Measurements from ENCODE around the gene MAD1L1. TPM values are rescaled to one million over a fixed set of nuclear protein-coding genes. Genes with fewer than 3 reads are reported as not detected.

Gene MAD1L1
- total RNA-seq, 1 experiment from 2014 or later, result 38.5 TPM

DNA sequence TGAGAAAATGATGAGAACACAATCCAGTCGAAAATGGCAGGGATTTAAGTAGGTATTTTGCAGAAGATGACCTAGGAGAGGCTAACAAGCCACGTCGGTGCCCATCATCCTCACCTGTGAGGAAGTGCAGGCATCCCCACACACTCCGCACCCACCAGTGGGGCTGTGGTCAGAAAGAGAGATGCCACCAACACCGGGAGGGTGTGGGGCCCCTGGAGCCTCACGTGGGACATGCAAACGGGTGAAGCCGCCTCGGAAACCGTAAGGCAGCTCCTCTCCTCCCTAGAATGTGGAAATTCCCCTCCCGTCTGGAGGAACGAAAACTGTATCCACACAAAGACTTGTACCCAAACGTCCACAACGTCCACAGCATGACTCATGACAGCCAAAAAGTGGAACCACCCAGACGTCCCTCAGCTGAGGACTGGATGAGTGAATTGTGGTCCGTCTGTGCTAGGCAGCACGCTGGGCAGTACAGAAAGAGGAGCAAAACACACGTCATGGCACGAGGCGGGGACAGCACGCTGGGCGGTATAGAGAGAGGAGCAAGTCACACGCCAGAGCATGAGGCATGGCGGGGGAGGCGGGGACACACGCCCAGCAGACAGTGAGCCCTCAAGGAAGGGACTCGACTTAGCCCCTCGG is 316.7 kb downstream of the MAD1L1 start:
- H3K9me3 ChIP-seq (ENCODE audit: control insufficient read depth in 1 of 2, insufficient read depth in 1 of 2, low read depth in 1 of 2, low read length in 2 of 2), result no peaks in the 10 kb centered on the region
- TF ChIP-seq JUND (IDR thresholded peaks at IDR 0.05) (no peak), EZH2phosphoT487 (IDR thresholded peaks at IDR 0.05; ENCODE audit: borderline replicate concordance) (no peak)
- ChIA-PET POLR2A (no interaction called here), RAD21 (ENCODE audit: low non-redundant PET in 1 of 2, low total read pairs in 2 of 2, uncharacterized antibody in 2 of 2, unreplicated experiment in 2 of 2) (no interaction called here), CTCF (no interaction called here)
- H3K27ac ChIP-seq (ENCODE audit: low read depth, low read length), result no peak overlapping the region
- no peaks in the 10 kb centered on the region for H3K4me1 ChIP-seq (ENCODE audit: control insufficient read depth in 1 of 2, insufficient read depth in 2 of 2, low read length in 2 of 2)
- H3K4me3 ChIP-seq (replicated peaks in 1 of 2; ENCODE audit: low read depth in 1 of 2, low read length in 2 of 2), result no peak overlapping the region
- no peaks in the 10 kb centered on the region for H4K20me1 ChIP-seq (ENCODE audit: insufficient read depth)
- no peaks in the 10 kb centered on the region for H3K27me3 ChIP-seq (ENCODE audit: insufficient read depth, low read length)
- no peak overlapping the region for H3K4me2 ChIP-seq (ENCODE audit: low read length)
- no peak for DNase-seq (ENCODE audit: low read depth, low spot score)
- no peak overlapping the region for H2AFZ ChIP-seq (ENCODE audit: low read depth, low read length, poor library complexity, severe bottlenecking)
- no peak overlapping the region for H3K9ac ChIP-seq (ENCODE audit: low read length)
- H3K9me2 ChIP-seq (ENCODE audit: insufficient read depth), result no peaks in the 10 kb centered on the region
- intact Hi-C loops (cut with micrococcal nuclease), result no loop called here
- no TSS peak for BruUV-seq (replicated peaks)
- ATAC-seq, result no peak
- no peaks in the 10 kb centered on the region for H3K79me2 ChIP-seq (ENCODE audit: insufficient read depth, low read length)
- no peaks in the 10 kb centered on the region for H3K36me3 ChIP-seq (ENCODE audit: control insufficient read depth in 1 of 2, insufficient read depth in 2 of 2, low read length in 2 of 2)

DNA sequence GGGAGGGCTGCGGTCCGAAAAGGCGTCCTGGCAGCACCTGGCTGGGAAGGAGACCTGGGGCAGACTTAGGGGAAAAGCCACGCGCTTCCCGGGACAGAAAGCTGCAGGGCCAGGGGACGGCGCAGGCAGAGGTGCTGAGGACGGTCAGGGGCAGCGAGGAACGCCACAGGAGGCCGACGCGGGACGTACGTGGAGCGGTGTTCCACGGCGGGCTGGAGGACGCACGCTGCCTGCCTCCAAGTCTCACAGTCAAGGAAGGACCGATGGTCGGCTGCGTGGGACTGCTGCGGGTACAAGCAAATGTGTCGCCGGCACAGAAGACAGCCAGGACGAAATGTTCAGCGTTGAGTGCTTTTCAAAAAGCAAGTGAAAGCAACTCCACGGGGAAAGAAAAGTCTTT is 317.4 kb downstream of the MAD1L1 start:
- POLR2A ChIA-PET, result no interaction called here
- no peaks in the 10 kb centered on the region for H3K79me2 ChIP-seq (ENCODE audit: insufficient read depth, low read length)
- RAD21 ChIA-PET (ENCODE audit: low non-redundant PET in 1 of 2, low total read pairs in 2 of 2, uncharacterized antibody in 2 of 2, unreplicated experiment in 2 of 2), result no interaction called here
- TF ChIP-seq TCF7L2 (IDR thresholded peaks at IDR 0.05; ENCODE audit: borderline replicate concordance, extremely low read depth, insufficient read depth, insufficient read length) (no peak), ZFX (IDR thresholded peaks at IDR 0.05) (no peak), EZH2 (IDR thresholded peaks at IDR 0.05) (no peak), CBX3 (IDR thresholded peaks at IDR 0.05; ENCODE audit: low read depth) (no peak), POLR2A (IDR thresholded peaks at IDR 0.05; ENCODE audit: borderline replicate concordance, extremely low read depth, insufficient read depth, insufficient read length) (no peak), SRF (IDR thresholded peaks at IDR 0.05; ENCODE audit: low read depth) (no peak), YY1 (IDR thresholded peaks at IDR 0.05; ENCODE audit: extremely low read depth, insufficient replicate concordance, low read depth, low read length) (no peak), SP1 (IDR thresholded peaks at IDR 0.05; ENCODE audit: low read depth) (no peak), EZH2phosphoT487 (IDR thresholded peaks at IDR 0.05; ENCODE audit: borderline replicate concordance) (no peak), EGR1 (IDR thresholded peaks at IDR 0.05; ENCODE audit: low read depth) (no peak), JUND (IDR thresholded peaks at IDR 0.05) (no peak), RAD21 (IDR thresholded peaks at IDR 0.05; ENCODE audit: low read depth) (no peak)
- TF ChIP-seq, protein P1, sequence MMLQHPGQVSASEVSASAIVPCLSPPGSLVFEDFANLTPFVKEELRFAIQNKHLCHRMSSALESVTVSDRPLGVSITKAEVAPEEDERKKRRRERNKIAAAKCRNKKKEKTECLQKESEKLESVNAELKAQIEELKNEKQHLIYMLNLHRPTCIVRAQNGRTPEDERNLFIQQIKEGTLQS (IDR thresholded peaks at IDR 0.05), result no peak
- TF ChIP-seq, protein P2, sequence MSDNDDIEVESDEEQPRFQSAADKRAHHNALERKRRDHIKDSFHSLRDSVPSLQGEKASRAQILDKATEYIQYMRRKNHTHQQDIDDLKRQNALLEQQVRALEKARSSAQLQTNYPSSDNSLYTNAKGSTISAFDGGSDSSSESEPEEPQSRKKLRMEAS (IDR thresholded peaks at IDR 0.05), result no peak
- TF ChIP-seq, protein P3, sequence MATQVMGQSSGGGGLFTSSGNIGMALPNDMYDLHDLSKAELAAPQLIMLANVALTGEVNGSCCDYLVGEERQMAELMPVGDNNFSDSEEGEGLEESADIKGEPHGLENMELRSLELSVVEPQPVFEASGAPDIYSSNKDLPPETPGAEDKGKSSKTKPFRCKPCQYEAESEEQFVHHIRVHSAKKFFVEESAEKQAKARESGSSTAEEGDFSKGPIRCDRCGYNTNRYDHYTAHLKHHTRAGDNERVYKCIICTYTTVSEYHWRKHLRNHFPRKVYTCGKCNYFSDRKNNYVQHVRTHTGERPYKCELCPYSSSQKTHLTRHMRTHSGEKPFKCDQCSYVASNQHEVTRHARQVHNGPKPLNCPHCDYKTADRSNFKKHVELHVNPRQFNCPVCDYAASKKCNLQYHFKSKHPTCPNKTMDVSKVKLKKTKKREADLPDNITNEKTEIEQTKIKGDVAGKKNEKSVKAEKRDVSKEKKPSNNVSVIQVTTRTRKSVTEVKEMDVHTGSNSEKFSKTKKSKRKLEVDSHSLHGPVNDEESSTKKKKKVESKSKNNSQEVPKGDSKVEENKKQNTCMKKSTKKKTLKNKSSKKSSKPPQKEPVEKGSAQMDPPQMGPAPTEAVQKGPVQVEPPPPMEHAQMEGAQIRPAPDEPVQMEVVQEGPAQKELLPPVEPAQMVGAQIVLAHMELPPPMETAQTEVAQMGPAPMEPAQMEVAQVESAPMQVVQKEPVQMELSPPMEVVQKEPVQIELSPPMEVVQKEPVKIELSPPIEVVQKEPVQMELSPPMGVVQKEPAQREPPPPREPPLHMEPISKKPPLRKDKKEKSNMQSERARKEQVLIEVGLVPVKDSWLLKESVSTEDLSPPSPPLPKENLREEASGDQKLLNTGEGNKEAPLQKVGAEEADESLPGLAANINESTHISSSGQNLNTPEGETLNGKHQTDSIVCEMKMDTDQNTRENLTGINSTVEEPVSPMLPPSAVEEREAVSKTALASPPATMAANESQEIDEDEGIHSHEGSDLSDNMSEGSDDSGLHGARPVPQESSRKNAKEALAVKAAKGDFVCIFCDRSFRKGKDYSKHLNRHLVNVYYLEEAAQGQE (IDR thresholded peaks at IDR 0.05; ENCODE audit: low read depth), result no peak
- TF ChIP-seq, protein P4, sequence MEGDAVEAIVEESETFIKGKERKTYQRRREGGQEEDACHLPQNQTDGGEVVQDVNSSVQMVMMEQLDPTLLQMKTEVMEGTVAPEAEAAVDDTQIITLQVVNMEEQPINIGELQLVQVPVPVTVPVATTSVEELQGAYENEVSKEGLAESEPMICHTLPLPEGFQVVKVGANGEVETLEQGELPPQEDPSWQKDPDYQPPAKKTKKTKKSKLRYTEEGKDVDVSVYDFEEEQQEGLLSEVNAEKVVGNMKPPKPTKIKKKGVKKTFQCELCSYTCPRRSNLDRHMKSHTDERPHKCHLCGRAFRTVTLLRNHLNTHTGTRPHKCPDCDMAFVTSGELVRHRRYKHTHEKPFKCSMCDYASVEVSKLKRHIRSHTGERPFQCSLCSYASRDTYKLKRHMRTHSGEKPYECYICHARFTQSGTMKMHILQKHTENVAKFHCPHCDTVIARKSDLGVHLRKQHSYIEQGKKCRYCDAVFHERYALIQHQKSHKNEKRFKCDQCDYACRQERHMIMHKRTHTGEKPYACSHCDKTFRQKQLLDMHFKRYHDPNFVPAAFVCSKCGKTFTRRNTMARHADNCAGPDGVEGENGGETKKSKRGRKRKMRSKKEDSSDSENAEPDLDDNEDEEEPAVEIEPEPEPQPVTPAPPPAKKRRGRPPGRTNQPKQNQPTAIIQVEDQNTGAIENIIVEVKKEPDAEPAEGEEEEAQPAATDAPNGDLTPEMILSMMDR (IDR thresholded peaks at IDR 0.05 in 2 of 3, conservative IDR thresholded peaks at IDR 0.05 in 1 of 3; ENCODE audit: borderline replicate concordance in 1 of 3, insufficient read depth in 1 of 3, low read depth in 2 of 3, low read length in 2 of 3), result no peak

More for the DNA sequence above, 317.4 kb downstream of the MAD1L1 start:
- no TSS peak for BruUV-seq (replicated peaks)
- no peaks in the 10 kb centered on the region for H3K9me3 ChIP-seq (ENCODE audit: control insufficient read depth in 1 of 2, insufficient read depth in 1 of 2, low read depth in 1 of 2, low read length in 2 of 2)
- DNase-seq (ENCODE audit: low read depth, low spot score) (no peak), ATAC-seq (no peak)
- H3K9me2 ChIP-seq (ENCODE audit: insufficient read depth), result no peaks in the 10 kb centered on the region
- H2AFZ ChIP-seq (ENCODE audit: low read depth, low read length, poor library complexity, severe bottlenecking), result no peak overlapping the region
- intact Hi-C loops (cut with micrococcal nuclease), result no loop called here
- H4K20me1 ChIP-seq (ENCODE audit: insufficient read depth), result no peaks in the 10 kb centered on the region
- CTCF ChIA-PET, result no interaction called here
- H3K27me3 ChIP-seq (ENCODE audit: insufficient read depth, low read length), result no peaks in the 10 kb centered on the region
- no peaks in the 10 kb centered on the region for H3K36me3 ChIP-seq (ENCODE audit: control insufficient read depth in 1 of 2, insufficient read depth in 2 of 2, low read length in 2 of 2)
- no peak overlapping the region for H3K4me2 ChIP-seq (ENCODE audit: low read length)
- H3K27ac ChIP-seq (ENCODE audit: low read depth, low read length), result no peak overlapping the region
- H3K4me3 ChIP-seq (replicated peaks in 1 of 2; ENCODE audit: low read depth in 1 of 2, low read length in 2 of 2), result no peak overlapping the region
- no peaks in the 10 kb centered on the region for H3K4me1 ChIP-seq (ENCODE audit: control insufficient read depth in 1 of 2, insufficient read depth in 2 of 2, low read length in 2 of 2)
- no peak overlapping the region for H3K9ac ChIP-seq (ENCODE audit: low read length)
